Brain microvascular endothelial cell (primary cell): ENCODE measurements around the gene C10orf105.

ENCODE experiments used
- DNase-seq: peaks from one replicate; pipeline ENCODE4 v3.0.0-alpha.2; 2020
- H3K27ac ChIP-seq: fragments of 250-450 bp; sonication (Bioruptor Pico); 2 replicates; pipeline ENCODE4 v1.5.1; 2020; ENCODE audit warnings: mild to moderate bottlenecking, moderate library complexity
- H3K27me3 ChIP-seq: fragments of 250-450 bp; sonication (Bioruptor Pico); replicated peaks from 2 replicates; pipeline ENCODE4 v1.5.1; 2020; ENCODE audit warnings: mild to moderate bottlenecking
- H3K36me3 ChIP-seq: fragments of 250-450 bp; sonication (Bioruptor Pico); replicated peaks from 2 replicates; pipeline ENCODE4 v1.5.1; 2020; ENCODE audit warnings: mild to moderate bottlenecking
- H3K4me3 ChIP-seq: 2 replicates; pipeline ENCODE4 v1.5.1; 2011; ENCODE audit warnings: low read depth, mild to moderate bottlenecking, control low read depth, low read length, moderate library complexity
- CTCF ChIP-seq: IDR thresholded peaks from 2 replicates; pipeline ENCODE4 v1.5.1; 2011; ENCODE audit warnings: low read depth, mild to moderate bottlenecking, moderate library complexity, low read length, control low read depth, inconsistent platforms; ENCODE audit errors: missing control alignments
- in situ Hi-C: cut with HindIII; loops from 2 replicates; pipeline ENCODE4 v1.10.0; 2017; ENCODE audit warnings: low sequenced_read_pairs, low pct_ligation_motif_present

Gene C10orf105

GRCh38 chr10:71688256-71688655 is 31.3 kb downstream of the C10orf105 start:
- H3K27ac ChIP-seq: no peak overlapping the region
- H3K27me3 ChIP-seq: no peaks in the 10 kb centered on the region
- no peak overlapping the region for H3K4me3 ChIP-seq
- no peak for DNase-seq
- no peaks in the 10 kb centered on the region for H3K36me3 ChIP-seq
- TF ChIP-seq CTCF: no peak
- in situ Hi-C loops: no loop called here

GRCh38 chr10:71687480-71687879 is 32.1 kb downstream of the C10orf105 start:
- Histone ChIP-seq H3K27ac (no peak overlapping the region), H3K36me3 (no peaks in the 10 kb centered on the region), H3K27me3 (no peaks in the 10 kb centered on the region), H3K4me3 (no peak overlapping the region)
- in situ Hi-C loops: no loop called here
- DNase-seq: no peak
- no peak for TF ChIP-seq CTCF

GRCh38 chr10:71687077-71687476 is 32.5 kb downstream of the C10orf105 start:
- H3K4me3 ChIP-seq: no peak overlapping the region
- in situ Hi-C loops: no loop called here
- H3K27ac ChIP-seq: no peak overlapping the region
- H3K36me3 ChIP-seq: no peaks in the 10 kb centered on the region
- no peak for TF ChIP-seq CTCF
- no peak for DNase-seq
- H3K27me3 ChIP-seq: no peaks in the 10 kb centered on the region

- Histone ChIP-seq H3K27ac (no peak overlapping the region), H3K27me3 (no peaks in the 10 kb centered on the region), H3K36me3 (no peaks in the 10 kb centered on the region), H3K4me3 (no peak overlapping the region)
- in situ Hi-C loops: no loop called here
- TF ChIP-seq CTCF: no peak
- DNase-seq: no peak
Measured at GRCh38 chr10:71685554-71686232, 33.9 kb downstream of the C10orf105 start.

- DNase-seq: no peak
- in situ Hi-C loops: no loop called here
- no peak for TF ChIP-seq CTCF
- no peak overlapping the region for H3K27ac ChIP-seq
- no peak overlapping the region for H3K4me3 ChIP-seq
- H3K36me3 ChIP-seq: no peaks in the 10 kb centered on the region
- H3K27me3 ChIP-seq: no peaks in the 10 kb centered on the region
Measured at GRCh38 chr10:71684356-71685173, 35.0 kb downstream of the C10orf105 start.

GRCh38 chr10:71683301-71683700 is 36.3 kb downstream of the C10orf105 start:
- Histone ChIP-seq H3K27ac (no peak overlapping the region), H3K4me3 (no peak overlapping the region), H3K36me3 (no peaks in the 10 kb centered on the region), H3K27me3 (no peaks in the 10 kb centered on the region)
- no peak for TF ChIP-seq CTCF
- no peak for DNase-seq
- in situ Hi-C loops: no loop called here
